Keratinocyte (primary cell): ENCODE measurements around the gene DCHS2.

ENCODE experiments used
- CTCF ChIP-seq, 3 experiments: IDR thresholded peaks in 1 of 3; conservative IDR thresholded peaks in 1 of 3; optimal IDR thresholded peaks in 1 of 3; 2 replicates in 2 of 3; 3 replicates in 1 of 3; pipeline versions ENCODE3 to v1.5.1; 2011; ENCODE audit warnings: low read length in 3 of 3, mild to moderate bottlenecking in 3 of 3, moderate library complexity in 2 of 3, control low read depth in 1 of 3, inconsistent platforms in 1 of 3; ENCODE audit not compliant: insufficient read depth in 2 of 3; ENCODE audit errors: extremely low read depth in 1 of 3
- EZH2 ChIP-seq: IDR thresholded peaks from one replicate; pipeline ENCODE4 v1.6.1; 2012; ENCODE audit warnings: inconsistent platforms, mild to moderate bottlenecking, low read length, moderate library complexity

- no peak for TF ChIP-seq EZH2
- no peak for TF ChIP-seq CTCF (optimal IDR thresholded peaks at IDR 0.05 in 1 of 3, IDR thresholded peaks at IDR 0.05 in 1 of 3, conservative IDR thresholded peaks at IDR 0.05 in 1 of 3; ENCODE audit: extremely low read depth in 1 of 3, insufficient read depth in 2 of 3, low read length in 3 of 3)
These were observed 257.0 kb downstream of the DCHS2 start for GRCh38 chr4:154234576-154234975.
